Hematopoietic multipotent progenitor cell treated with erythropoietin and hydrocortisone succinate and interleukin-3 and kit ligand, for 6 days (in vitro differentiated cells): ENCODE measurements around the gene KIAA1328.
A peak's percentile ranks its signal among the peaks of the same experiment; 100 is the strongest.
"Not testable (repeated sequence)": the region's sequence is repeated elsewhere in the genome, so short reads cannot be mapped to it uniquely, and the experiment has no call there.

Experiments used
- DNase-seq: peaks from one replicate; pipeline ENCODE4 v3.0.0-alpha.2; 2015

KIAA1328 gene

DNA sequence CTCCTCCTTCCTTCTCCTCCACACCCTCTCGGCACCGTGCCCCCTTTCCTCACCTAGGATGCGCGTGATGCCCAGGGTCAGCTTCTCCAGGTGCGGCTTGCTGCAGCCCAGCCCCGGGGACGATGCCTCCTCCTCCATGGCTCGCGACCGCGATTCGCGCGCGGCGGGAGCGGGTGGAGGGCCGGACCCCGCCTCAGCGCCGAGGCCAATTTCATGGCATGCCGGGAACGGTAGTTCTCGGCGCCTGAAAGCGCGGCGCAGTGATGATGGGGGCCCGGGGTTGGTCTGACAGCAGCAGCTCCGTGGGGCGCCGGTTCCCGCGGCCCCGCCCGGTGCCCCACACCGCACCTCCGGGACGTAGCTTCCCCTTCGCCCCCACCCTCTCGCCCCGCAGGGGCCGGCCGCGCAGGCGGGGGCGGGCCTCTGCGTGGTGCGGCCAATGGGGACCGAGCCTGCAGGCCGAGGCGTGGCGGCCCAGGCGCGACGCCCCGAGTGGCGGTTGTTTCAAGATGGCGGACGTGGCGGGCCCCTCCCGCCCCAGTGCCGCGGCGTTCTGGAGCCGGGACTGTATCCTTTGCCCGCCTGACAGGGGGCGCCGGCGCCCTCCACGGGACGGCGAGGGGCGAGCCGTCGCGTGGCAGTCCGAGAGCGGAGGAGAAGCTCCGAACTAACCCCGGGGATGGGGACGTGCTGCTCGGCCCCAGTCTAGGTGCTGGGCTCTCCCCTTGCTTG lies at the start of gene KIAA1328, which contains the start of gene TPGS2:
Gene KIAA1328 (plus strand): TSS at position 498 of the 732 bp plus-strand sequence. CDS start 12 bp downstream, at position 510.
Gene TPGS2 (minus strand): TSS at position 373 of the 732 bp plus-strand sequence. CDS start 235 bp downstream, at position 138.
- DNase-seq = peak; percentile 93

- DNase-seq = no peak
Observed at GRCh38 chr18:36780748-36781147, 48.2 kb upstream of the KIAA1328 start.

DNA sequence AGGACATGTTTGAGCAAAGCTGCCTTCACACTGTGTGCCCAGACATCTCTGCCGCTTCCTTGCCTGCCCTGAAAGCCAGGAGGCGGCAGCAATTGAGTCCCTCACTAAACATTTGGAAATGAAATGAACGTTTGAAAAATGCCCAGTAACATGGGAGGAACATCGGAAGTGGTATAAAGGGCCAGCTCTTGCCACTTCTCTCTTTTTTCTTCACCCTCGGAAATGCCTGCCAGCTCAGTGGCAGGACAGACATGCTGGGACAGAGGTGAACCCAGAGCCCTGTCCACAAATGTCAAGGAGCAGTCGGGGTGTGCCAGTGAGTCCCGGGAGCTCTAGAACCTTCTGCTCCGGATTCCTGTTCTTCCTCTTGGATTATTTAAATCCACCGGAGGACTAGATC lies 46.2 kb upstream of the KIAA1328 start:
- no peak for DNase-seq

DNA sequence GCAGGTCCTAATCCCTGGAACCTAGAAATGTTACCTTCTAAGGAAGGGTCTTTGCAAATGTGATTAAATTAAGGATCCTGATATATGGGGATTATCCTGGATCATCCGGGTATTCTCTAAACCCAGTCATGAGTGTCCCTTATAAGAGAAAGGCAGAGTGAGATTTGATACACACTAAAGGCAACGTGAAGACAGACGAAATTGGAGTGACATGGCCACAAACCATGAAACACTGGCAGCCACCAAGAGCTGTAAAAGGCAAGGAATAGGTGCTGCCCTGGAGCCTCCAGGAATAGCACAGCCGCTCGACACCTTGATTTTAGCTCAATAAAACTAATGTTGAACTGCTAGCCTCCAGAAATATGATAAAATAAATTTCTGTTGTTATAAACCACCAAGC lies 45.1 kb upstream of the KIAA1328 start:
- no peak for DNase-seq

DNA sequence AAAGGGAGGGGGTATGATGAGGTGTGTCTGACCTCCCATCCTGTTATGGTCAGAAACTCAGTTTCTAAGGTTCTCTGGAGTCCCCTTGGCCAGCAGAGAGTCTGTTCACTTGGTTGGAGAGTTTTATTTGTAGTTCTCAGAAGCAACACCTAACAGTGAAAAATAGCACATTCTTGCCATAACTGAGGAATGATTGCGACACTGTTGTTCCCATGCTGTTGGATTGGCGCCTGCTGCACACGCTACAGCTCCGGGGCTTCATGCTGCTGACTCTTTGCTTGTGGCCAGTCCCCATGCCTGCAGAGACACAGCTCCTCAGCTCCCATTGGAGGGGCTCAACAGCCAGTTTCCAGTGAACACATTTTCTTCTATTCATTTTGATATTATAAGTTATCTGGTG lies 42.2 kb upstream of the KIAA1328 start:
- DNase-seq = peak; percentile 18

DNA sequence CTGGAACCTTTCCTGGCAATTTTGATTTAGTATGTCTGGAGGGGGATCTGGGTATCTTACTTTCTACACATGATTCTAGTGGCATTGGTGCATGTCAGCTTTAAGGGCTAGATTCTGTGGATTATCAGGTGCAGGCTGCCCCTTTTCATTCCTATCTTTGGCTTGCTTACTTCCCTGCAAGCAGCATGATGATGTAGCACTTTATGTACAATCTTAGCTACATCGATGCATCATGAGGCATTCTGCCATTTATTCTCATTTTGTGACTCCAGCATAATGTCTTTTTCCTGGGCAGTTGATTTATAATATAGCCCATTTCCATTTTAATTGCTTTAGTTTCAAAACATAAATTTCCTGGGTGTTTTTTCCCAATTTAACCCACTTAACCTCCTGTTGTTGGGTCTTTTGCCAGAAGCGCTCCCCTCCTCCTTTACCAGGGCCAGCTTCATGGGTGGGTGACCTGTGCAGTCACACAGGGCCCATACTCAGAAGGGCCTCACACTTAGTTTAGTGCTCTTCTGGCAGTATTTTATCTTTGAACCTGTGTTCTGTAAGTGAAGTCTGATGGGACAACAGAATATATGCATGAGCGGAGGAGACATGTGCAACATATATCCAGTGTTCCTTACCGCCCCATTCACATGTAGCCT lies 36.2 kb upstream of the KIAA1328 start:
- no peak for DNase-seq

DNA sequence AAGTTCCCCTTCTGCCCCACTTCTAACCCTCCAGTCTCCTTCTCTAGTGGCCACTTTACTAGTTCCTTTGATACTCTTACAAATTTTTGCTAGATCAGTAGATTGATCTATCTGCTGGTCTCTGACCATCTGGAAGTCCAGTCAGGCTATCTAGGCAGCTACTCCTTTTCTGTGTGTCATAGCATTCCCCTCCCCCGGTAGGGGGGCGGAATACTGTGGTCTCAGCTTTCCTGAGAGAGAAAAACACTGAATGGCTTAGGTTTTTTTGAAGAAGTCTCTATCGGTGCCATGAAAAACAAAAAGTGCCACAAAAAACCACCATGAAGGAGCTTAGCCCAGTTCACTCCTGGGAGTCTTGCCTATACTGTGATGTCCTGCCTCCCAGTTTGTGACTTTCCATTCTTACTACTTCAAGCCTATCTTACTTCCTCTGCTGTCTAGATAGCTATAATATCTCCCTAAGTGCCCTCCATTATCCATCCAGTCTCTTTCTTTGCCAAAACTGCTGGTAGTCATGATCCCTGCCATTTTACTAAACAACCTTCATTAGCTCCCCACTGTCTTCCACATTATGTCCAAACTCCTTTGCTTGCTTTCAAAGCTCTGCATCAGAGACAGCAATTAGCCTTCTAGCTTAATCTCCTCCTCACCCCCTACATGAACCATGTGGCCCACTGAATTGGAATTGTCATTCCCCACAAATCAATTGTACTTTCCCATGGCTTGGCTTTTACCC lies 30.0 kb upstream of the KIAA1328 start:
- DNase-seq = no peak

GRCh38 chr18:36805105-36805504 lies 23.8 kb upstream of the KIAA1328 start:
- DNase-seq = no peak

- no peak for DNase-seq
Observed at GRCh38 chr18:36808681-36809080, 20.2 kb upstream of the KIAA1328 start.

GRCh38 chr18:36809590-36810381 lies 19.1 kb upstream of the KIAA1328 start:
- peak; percentile 93 for DNase-seq

DNA sequence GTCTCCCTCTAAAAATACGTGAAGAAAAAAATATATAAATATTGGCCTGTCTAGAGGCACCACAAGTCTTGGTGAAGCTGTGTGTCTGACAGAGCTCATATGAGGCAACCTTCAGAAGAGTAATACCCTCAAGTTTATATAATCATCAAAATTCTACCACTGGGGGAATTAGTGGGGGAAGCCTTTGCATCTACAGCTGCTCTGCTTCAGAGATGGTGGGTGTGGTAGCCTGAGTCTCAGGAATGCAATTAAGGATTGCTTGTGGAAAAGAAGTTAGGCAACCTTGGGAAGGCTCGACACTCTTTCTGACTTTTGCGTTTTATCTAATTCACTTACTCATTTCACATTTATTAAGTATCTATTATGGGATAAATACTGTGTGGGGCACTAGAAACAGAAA lies 17.5 kb upstream of the KIAA1328 start:
- DNase-seq = peak; percentile 13

DNA sequence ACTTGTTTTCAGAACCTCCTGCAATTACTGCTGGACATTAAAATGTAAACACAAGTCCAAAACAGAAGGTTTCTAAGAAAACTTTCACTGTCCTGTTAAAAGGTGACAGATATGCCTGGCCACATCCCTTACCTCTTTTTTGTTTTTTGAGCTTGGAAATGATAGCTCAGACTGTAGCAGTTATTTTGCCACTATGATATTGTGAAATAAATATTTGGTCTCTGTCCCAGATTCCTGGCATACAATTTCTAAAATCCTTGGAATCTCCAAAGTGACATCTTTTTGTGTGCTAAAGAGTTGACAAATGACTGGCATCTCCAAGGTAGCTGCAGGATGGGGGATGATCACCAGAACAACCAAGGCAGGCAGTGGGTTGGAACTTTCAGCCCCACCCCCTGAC lies 17.0 kb upstream of the KIAA1328 start:
- no peak for DNase-seq

GRCh38 chr18:36812678-36813077 lies 16.2 kb upstream of the KIAA1328 start:
- peak; percentile 14 for DNase-seq

DNA sequence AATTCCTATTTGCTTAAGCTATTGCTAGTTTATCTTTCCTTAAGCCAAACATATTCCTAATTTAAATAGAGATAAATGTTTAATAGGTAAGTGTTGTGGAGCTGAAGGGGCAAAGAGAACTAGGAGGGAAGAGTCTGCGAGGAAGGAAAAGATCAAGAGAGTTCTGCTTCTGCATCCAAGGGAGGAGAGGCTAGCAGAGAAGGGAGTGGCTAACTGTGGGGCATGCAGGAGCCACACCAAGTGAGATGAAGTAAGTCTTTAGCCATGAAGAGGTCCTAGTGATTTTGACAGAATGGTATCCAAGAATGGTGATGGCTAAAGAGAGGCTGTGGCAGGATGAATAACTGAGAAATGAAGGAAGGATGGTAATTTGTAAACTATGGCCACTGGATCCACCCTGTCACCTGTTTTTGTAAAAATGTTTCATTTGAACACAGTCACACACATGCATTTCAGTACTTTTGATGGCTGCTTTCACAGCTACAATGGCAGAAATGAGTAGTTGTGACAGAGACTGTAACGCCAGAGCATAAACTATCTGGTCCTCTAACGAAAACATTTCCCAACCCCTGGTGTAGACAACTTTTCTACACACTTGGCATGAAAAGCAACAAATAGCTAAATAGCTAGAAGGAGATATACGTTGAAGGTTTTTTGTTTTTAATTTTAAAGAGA lies 15.7 kb upstream of the KIAA1328 start:
- peak; percentile 67 for DNase-seq

GRCh38 chr18:36813824-36814223 lies 15.1 kb upstream of the KIAA1328 start:
- DNase-seq = peak; percentile 96

- peak; percentile 61 for DNase-seq
Observed at GRCh38 chr18:36814994-36815393, 13.9 kb upstream of the KIAA1328 start.

DNA sequence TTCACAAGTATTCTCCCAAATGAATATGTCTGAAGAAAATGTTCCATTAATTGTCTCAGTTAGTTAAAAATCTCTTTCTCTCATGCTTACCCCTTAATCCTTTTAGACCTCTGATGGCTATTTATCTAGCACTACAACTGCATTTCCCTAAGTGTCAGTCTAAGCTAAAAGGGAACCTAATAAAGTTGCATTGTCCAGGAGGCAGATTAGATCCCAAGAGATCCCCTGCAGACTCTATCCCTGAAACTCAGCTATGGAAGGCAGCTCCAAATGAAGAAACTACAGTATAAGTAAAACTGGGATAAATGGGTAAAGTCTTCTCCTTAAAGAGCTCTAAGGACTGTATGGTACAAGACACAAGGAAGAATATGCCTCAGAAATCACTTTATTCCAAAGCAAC lies 12.8 kb upstream of the KIAA1328 start:
- DNase-seq = not testable (repeated sequence)

DNA sequence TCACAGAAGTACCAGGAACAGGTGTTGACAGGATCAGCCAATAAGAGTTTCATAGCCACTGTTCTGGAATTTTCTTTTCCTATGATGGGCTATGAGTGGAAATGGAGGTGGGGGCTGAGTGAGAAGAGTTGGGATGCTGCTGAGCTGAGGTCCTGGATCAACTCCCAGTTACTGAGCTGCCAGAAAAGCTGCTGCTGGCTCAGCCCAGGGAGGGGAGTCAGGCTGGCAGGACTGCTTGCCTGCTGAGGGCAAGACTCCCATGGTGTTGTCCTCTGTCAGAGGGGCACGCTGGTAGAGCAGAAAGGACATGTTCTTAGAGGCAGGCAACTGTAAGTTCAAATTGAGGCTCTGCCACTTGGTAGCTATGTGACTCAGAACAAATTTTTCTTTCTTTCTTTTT lies 11.9 kb upstream of the KIAA1328 start:
- no peak for DNase-seq

GRCh38 chr18:36818652-36819051 lies 10.3 kb upstream of the KIAA1328 start:
- DNase-seq = no peak

- DNase-seq = no peak
Observed at GRCh38 chr18:36819621-36820020, 9.3 kb upstream of the KIAA1328 start.

- no peak for DNase-seq
Observed at GRCh38 chr18:36821681-36822080, 7.2 kb upstream of the KIAA1328 start.

DNA sequence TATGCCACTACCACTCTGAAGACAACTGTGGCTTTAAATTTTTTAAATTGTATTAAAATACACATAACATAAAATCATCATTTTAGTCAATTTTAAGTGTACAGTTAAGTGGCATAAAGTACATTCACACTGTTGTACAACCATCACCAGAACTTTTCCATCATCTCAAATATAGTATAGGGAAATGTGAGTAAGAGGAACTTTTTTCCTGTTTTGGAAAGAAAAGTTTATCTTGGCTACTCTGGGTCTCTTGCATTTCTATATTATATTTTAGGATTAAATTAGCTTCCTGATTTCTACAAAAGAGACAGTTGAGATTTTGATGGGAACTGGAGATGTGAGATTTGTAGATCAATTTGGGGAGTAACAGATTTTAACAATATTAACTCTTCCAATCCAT lies 3.4 kb upstream of the KIAA1328 start:
- DNase-seq = no peak
